ENCODE measurements around the gene PITPNM2.

Gene PITPNM2

GRCh38 chr12:123150744-123151456 is at the start of gene PITPNM2:
Gene PITPNM2 (minus strand): TSS chr12:123151090. CDS start chr12:123034590, 116,500 bp downstream.
- peak; percentile 77 for DNase-seq

- DNase-seq: no peak
Measured at GRCh38 chr12:123200414-123200813, 49.5 kb upstream of the PITPNM2 start.

GRCh38 chr12:123199936-123200335 is 49.0 kb upstream of the PITPNM2 start:
- DNase-seq: no peak

DNA sequence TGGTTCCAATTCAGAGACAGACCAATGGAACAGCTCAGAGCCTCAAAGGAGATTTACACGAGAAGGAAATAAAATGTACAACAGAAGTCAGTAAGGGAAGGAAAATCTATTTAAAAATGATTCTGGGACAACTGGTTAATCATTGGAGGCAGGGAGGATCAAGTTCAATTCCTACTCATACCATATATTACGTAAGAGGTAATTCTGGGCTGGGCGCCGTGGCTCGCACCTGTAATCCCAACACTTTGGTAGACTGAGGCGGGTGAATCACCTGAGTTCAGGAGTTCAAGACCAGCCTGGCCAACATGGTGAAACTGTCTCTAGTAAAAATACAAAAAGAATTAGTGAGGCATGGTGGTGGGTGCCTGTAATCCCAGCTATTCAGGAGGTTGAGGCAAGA is 36.7 kb upstream of the PITPNM2 start:
- no peak for DNase-seq

DNA sequence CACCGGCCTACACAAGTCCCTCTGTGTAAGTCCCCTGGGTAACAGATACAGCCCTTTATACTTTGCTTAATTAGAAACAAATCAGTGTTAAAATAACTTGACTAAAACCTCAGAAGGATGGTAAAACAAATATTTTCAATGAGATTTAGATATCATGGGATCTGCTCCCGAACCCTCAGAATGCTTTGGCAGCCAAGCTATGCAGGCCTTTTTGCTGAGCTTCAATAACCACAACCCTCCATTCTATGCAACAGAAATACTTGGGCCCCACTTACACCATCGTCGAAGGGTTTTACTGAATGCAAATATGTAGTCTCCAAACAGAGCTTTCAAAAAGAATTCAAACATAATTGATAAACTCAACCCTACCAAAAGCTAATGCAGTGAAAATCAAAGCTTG is 29.3 kb upstream of the PITPNM2 start:
- DNase-seq: no peak

- DNase-seq: no peak
Measured at GRCh38 chr12:123171967-123172366, 21.1 kb upstream of the PITPNM2 start.

DNA sequence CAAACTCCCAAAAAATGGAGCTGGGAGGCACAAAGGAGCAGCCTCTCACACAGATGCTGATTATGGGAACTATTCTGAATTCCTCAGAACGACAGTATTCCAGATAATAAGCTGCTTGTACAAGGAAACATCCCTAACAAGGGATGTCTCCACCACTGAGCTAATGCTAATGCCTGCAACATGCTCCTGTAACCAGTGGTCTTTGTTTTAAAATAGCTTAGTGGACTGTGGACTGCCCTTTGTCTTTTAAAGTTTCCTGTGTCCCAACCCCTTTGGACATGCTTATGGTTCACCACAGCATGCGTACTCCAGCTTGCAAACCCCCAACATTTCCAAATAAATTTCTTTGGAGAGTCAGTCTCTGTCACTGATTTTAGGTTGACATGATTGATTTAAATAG is 16.4 kb upstream of the PITPNM2 start:
- no peak for DNase-seq

- no peak for DNase-seq
Measured at GRCh38 chr12:123165537-123165936, 14.6 kb upstream of the PITPNM2 start.

GRCh38 chr12:123164710-123165261 is 13.9 kb upstream of the PITPNM2 start:
- DNase-seq: no peak

DNA sequence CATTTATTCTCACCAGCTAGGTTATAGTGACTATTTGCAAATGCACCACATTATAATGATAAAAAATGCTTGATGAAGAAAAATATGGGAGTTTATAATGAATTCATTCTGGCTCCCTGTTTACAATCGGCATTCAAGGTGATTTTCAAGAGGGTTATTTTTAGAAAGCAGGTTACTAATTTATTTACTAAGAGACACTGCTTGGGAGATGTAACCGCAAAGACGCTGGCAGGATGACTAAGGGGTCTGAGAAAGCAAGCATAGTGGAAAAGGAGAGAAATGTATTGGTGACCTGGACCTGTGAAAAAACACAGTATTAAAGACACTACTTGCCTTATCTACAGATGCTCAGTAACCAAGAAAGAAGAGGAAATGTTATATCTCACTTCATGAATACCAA is 13.3 kb upstream of the PITPNM2 start:
- no peak for DNase-seq

DNA sequence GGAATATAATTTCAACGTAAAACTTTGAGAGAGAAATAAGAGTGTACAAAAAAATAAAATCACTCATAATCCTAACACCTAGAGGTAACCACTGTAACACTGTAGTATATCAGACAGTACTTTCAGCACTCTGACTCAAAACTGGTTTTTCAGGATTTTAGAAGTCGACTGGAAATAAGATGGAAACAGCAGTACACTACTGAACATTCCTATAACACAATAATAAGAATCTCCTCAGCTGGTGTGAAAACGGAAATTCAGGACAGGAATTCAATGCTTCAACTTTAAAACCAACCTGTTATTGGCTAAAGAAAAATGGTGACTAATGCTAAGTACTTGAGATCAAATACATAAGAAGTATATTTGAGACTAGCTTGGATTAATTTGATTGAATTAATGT is 12.3 kb upstream of the PITPNM2 start:
- no peak for DNase-seq

DNA sequence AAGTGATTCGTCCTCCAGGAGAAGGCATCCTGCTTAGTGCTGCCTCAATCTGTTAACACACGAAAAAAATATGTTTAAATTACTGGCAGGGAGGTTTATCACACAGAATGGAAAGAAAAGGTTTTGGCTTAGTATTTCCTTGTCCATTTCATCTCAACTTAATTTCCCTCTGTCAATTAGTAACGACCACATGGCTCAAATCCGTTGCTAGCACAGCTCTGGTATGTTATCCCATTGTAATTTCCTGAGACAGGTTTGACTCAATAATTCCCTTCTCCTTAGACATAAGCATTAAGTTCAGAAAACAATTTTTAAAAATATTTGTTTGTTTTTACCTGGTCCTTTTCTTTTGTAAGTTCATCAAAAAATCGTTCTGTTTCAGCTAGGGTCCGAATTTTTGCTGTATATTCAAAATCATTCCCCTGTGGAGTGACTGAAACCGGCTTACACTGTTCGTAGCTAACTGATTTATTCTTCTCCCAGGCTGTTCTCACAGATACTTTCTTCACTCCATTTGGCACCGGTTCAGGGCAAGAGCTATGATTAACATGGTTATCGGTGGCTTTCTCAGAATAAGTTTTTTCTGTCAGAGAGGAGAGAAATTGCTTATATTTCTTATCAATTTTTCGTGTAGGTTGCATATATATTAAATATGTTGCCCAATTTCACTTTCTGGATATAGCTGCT is 10.1 kb upstream of the PITPNM2 start:
- no peak for DNase-seq

DNA sequence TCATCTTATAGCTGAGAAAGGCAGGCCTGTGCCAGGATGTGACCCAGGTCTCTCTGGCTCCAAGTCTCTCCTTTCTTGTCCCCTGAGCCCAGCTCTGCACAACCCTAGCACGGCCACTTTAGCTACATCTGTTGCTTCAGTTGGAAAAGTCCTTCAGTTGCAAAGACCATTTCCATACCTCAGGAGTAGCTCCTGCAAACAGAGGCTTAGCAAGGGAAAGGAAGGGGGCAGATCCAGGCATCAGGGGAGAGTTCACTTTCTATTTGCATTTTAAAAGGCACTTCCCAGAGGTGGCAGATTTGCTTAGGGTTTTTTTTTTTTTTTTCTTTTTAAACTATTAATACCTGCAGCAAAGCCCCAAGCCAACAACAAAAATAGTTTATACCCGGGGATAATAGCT is 3.0 kb upstream of the PITPNM2 start:
- no peak for DNase-seq

- no peak for DNase-seq
Measured at GRCh38 chr12:123152833-123153232, 1.9 kb upstream of the PITPNM2 start.

DNA sequence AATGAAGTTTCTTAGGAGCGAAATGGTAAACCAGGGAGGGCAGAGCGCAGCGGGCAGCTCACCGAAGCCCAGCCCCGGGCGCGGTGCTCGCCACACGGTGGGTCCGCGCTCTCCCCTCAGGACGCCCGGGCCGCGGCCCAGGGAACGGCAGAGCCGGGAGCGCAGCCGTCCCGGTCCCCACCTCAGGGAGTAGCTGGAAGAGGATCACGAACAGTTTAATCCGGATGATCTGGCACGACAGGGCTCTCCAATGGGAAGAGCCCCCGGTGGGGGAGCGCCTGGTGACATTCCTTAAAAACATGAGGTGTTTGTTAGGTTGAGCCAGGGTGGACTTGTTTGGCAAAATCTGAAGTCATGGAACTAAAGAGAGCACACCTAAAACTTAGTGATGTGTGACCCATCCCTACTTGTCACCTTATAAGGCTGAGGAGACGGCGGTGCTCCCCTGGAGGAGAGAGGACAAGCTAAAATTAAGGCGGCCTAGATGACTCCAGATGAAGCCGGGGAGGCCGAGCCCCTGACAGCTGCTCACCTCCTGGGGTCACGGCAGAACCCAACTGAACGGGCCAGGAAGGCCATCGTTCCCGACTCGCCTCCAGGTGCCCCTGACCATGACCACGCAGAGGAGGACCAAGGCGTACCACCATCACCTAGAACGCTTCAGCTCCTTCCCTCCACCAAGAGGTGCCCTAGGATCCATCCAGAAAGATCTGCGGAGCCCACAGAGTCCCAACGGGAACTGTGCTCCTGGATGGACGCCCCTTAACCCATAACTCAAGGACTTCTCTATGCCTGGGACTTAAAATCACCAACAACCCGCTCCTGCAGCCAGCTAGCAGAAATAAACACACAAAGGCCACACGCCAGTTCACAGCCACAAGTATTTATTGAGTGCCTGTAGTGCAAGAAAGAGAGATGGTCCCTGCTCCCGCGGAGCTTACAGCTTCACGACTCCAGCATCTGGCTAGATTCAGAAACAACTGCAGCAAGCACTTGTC is 866 bp upstream of the PITPNM2 start:
- DNase-seq: no peak

GRCh38 chr12:123150275-123150743 is 581 bp downstream of the PITPNM2 start:
- no peak for DNase-seq

GRCh38 chr12:123149501-123150274 is 1.2 kb downstream of the PITPNM2 start:
- DNase-seq: no peak

GRCh38 chr12:123149088-123149487 is 1.8 kb downstream of the PITPNM2 start:
- DNase-seq: no peak

DNA sequence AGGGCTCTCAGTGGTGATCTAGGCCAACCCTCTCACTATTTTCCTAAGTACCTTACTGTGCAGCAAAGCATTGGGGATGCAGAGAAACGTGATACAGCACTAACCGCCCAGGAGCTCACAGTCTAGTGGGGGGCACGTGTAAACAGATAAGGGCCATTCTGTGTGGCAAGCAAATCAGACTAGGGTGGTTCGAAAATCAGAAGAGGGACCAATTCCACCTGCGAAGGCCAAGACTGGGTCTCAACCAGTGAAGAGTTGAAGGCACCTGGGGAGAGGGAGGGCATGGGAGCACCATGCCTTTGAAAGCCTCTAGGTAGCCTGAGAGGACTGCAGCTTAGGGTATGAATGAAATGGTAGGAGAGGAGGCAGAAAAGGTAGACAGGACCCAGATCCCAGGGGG is 2.2 kb downstream of the PITPNM2 start:
- DNase-seq: no peak

DNA sequence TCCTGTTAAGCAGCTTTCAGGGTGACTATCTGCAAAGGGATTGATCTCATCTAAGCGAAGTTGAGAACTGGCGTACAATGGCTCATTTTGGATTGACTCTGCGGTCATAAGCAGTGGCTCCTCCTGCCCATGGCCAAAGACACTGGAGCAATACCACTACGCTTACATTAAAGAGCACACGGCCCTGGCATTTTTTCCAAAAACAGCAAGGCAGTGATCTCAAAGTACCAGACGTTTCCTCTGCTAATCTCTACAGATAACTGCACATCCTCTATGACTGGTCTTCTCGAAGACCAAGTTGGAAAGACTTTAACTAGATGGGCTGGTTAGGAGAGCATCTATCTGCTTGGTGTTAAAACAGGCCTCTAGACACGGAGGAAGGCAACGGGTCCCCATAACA is 2.7 kb downstream of the PITPNM2 start:
- no peak for DNase-seq

DNA sequence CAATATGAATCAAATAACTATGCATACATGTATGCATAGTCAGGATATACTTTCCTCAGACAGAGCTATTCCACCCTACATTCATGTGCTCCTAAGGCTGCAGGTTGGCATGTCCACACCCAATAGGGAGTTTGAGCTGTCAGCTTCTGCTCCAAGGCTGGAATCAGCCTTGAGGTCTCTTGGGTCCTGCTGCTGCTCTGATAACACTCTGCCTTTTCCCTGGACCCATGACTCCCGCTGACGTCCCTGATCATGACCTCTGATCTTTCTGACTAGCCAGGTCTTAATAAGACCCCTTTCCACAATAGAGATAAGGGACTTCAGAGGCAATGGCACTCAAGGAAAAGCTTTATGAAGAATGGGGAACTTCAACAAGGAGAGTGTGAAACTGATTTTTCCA is 5.7 kb downstream of the PITPNM2 start:
- no peak for DNase-seq

Data from suppressor macrophage treated with lipopolysaccharide for 4 hours (primary cell).